NCI-H2081 treated with DMSO at 0.1 percent for 48 hours (cell line): Measurements from ENCODE around the gene IGF2BP3.

ENCODE experiments used
- DNase-seq: peaks from one replicate; lab custom pipeline; 2025; lab: John Stamatoyannopoulos, UW

Gene IGF2BP3

GRCh38 chr7:23472046-23472445 is 1.8 kb upstream of the IGF2BP3 start:
- DNase-seq: no peak

- peak; percentile 87 for DNase-seq
Measured at GRCh38 chr7:23471106-23471859, 992 bp upstream of the IGF2BP3 start.

- DNase-seq: no peak
Measured at GRCh38 chr7:23469961-23470250, 385 bp downstream of the IGF2BP3 start.

- no peak for DNase-seq
Measured at GRCh38 chr7:23469150-23469960, 936 bp downstream of the IGF2BP3 start.

- no peak for DNase-seq
Measured at GRCh38 chr7:23468526-23469149, 1.7 kb downstream of the IGF2BP3 start.

GRCh38 chr7:23467806-23468525 is 2.3 kb downstream of the IGF2BP3 start:
- no peak for DNase-seq

GRCh38 chr7:23467291-23467805 is 2.9 kb downstream of the IGF2BP3 start:
- no peak for DNase-seq

GRCh38 chr7:23462846-23463245 is 7.4 kb downstream of the IGF2BP3 start:
- DNase-seq: no peak

- no peak for DNase-seq
Measured at GRCh38 chr7:23458044-23458443, 12.2 kb downstream of the IGF2BP3 start.

- no peak for DNase-seq
Measured at GRCh38 chr7:23456093-23456492, 14.2 kb downstream of the IGF2BP3 start.

GRCh38 chr7:23454881-23455526 is 15.3 kb downstream of the IGF2BP3 start:
- DNase-seq: no peak

- DNase-seq: no peak
Measured at GRCh38 chr7:23450518-23450917, 19.8 kb downstream of the IGF2BP3 start.

GRCh38 chr7:23449941-23450340 is 20.4 kb downstream of the IGF2BP3 start:
- no peak for DNase-seq

GRCh38 chr7:23445326-23445725 is 25.0 kb downstream of the IGF2BP3 start:
- no peak for DNase-seq

GRCh38 chr7:23443974-23444373 is 26.3 kb downstream of the IGF2BP3 start:
- DNase-seq: no peak

- DNase-seq: no peak
Measured at GRCh38 chr7:23438171-23438570, 32.1 kb downstream of the IGF2BP3 start.

GRCh38 chr7:23434147-23434917 is 36.0 kb downstream of the IGF2BP3 start:
- no peak for DNase-seq

- DNase-seq: no peak
Measured at GRCh38 chr7:23431702-23432199, 38.5 kb downstream of the IGF2BP3 start.

GRCh38 chr7:23430893-23431259 is 39.4 kb downstream of the IGF2BP3 start:
- no peak for DNase-seq

- no peak for DNase-seq
Measured at GRCh38 chr7:23426876-23427275, 43.4 kb downstream of the IGF2BP3 start.

GRCh38 chr7:23422909-23423308 is 47.4 kb downstream of the IGF2BP3 start:
- DNase-seq: no peak
